A673 (cell line): ENCODE data around the gene SIAH2. TPM values are rescaled to one million over a fixed set of nuclear protein-coding genes. Genes with fewer than 3 reads are reported as not detected.

Experiments
- BruUV-seq: library from RNA; stranded (reverse); fragments of 400-500 nt; replicated peaks from 2 replicates; lab custom pipeline; 2021; lab: Mats Ljungman, UMichigan
- CTCF ChIA-PET: fragments of 300-600 bp; sonication (Branson Sonifier 250); formaldehyde crosslinking; loops from one replicate; lab custom pipeline; 2022; ENCODE audit warnings: antibody characterized with exemption; lab: Charles Lee
- POLR2A ChIA-PET: fragments of 300-600 bp; sonication (Branson Sonifier 250); formaldehyde crosslinking; loops from one replicate; lab custom pipeline; 2022; ENCODE audit warnings: antibody characterized with exemption; ENCODE audit not compliant: low non-redundant PET; lab: Charles Lee
- DNase-seq: peaks from one replicate; pipeline ENCODE4 v3.0.0-alpha.2; 2015; ENCODE audit warnings: low spot score
- H3K27ac ChIP-seq: fragments of 200-600 bp; sonication (generic); 2 replicates; pipeline ENCODE4 v1.5.1; 2016; ENCODE audit warnings: mixed run types, low read depth, mild to moderate bottlenecking, mixed read lengths, antibody characterized with exemption, low read length; ENCODE audit not compliant: poor library complexity, severe bottlenecking
- H3K27me3 ChIP-seq: fragments of 200-600 bp; sonication (generic); replicated peaks from 2 replicates; pipeline ENCODE4 v1.6.1; 2017; ENCODE audit warnings: mixed run types, low read depth, mild to moderate bottlenecking, mixed read lengths, antibody characterized with exemption, low read length; ENCODE audit not compliant: insufficient read depth, poor library complexity
- H3K36me3 ChIP-seq: fragments of 200-600 bp; sonication (generic); 2 replicates; pipeline ENCODE4 v1.6.1; 2016; ENCODE audit warnings: mixed run types, mild to moderate bottlenecking, mixed read lengths, antibody characterized with exemption, low read length; ENCODE audit not compliant: insufficient read depth, poor library complexity, severe bottlenecking
- H3K4me1 ChIP-seq: fragments of 200-600 bp; sonication (generic); 2 replicates; pipeline ENCODE4 v1.6.1; 2017; ENCODE audit warnings: mixed run types, mild to moderate bottlenecking, mixed read lengths, antibody characterized with exemption, low read length; ENCODE audit not compliant: insufficient read depth, poor library complexity, severe bottlenecking
- H3K4me3 ChIP-seq: fragments of 200-600 bp; sonication (generic); 2 replicates; pipeline ENCODE4 v1.5.1; 2016; ENCODE audit warnings: low read depth, mixed run types, mild to moderate bottlenecking, mixed read lengths, low read length; ENCODE audit not compliant: poor library complexity, severe bottlenecking
- H3K9me3 ChIP-seq: fragments of 200-600 bp; sonication (generic); 2 replicates; pipeline ENCODE4 v1.6.1; 2016; ENCODE audit warnings: mixed run types, low read depth, mild to moderate bottlenecking, mixed read lengths, antibody characterized with exemption, low read length; ENCODE audit not compliant: poor library complexity, severe bottlenecking
- CTCF ChIP-seq: fragments of 300-800, 200-600 bp; sonication (generic); conservative IDR thresholded peaks from 2 replicates; pipeline ENCODE4 v1.5.1; 2017; ENCODE audit warnings: low read depth, mild to moderate bottlenecking, antibody characterized with exemption, low read length, moderate library complexity, mixed read lengths
- EZH2 ChIP-seq: fragments of 200-600 bp; sonication (generic); IDR thresholded peaks from 2 replicates; pipeline ENCODE4 v1.6.1; 2017; ENCODE audit warnings: borderline replicate concordance, low read depth, mild to moderate bottlenecking, mixed read lengths, antibody characterized with exemption, low read length; ENCODE audit not compliant: poor library complexity, severe bottlenecking
- intact Hi-C: fragments of 100-400 bp; cut with micrococcal nuclease; formaldehyde crosslinking; loops from one replicate; pipeline ENCODE4 v1.10.0; 2022; ENCODE audit not compliant: unreplicated experiment
- total RNA-seq: library from RNA; stranded (reverse); gene quantifications from 2 replicates; pipeline ENCODE4 v1.2.3, GENCODE V29; 2021

The SIAH2 gene
- total RNA-seq, 1 experiment from 2014 or later, result 26.8 TPM

DNA sequence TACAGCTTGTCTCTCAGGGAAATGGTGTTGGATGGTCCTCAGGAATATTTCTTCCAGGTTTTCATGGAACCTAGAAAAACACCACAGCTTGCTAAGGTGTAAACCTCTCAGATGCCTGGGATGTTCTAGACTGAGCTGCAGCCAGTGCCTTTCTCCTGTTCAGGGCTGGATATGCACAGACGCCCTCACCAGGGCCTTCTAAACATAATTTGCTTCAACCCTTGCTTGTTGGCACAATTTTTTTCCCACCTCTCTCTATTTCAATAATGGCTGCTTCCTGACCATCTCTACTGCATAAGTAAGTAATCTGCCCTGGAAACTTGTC, 28.2 kb downstream of the SIAH2 start:
- DNase-seq, result no peak
- Histone ChIP-seq H3K27ac (peak overlapping the region; percentile 68), H3K4me1 (peaks cover 78% of the 10 kb centered on the region), H3K36me3 (no peaks in the 10 kb centered on the region), H3K9me3 (no peaks in the 10 kb centered on the region), H3K4me3 (no peak overlapping the region), H3K27me3 (no peaks in the 10 kb centered on the region)
- no TSS peak for BruUV-seq
- ChIA-PET POLR2A (no interaction called here), CTCF (no interaction called here)
- no peak for TF ChIP-seq EZH2
- no peak for TF ChIP-seq CTCF
- intact Hi-C loops, result no loop called here

- TF ChIP-seq CTCF (no peak), EZH2 (no peak)
- CTCF ChIA-PET, result no interaction called here
- no peak for DNase-seq
- Histone ChIP-seq H3K9me3 (no peaks in the 10 kb centered on the region), H3K27me3 (no peaks in the 10 kb centered on the region), H3K4me3 (peak overlapping the region; percentile 3), H3K4me1 (peaks cover 74% of the 10 kb centered on the region), H3K27ac (peak overlapping the region; percentile 68), H3K36me3 (no peaks in the 10 kb centered on the region)
- no TSS peak for BruUV-seq
- POLR2A ChIA-PET, result no interaction called here
- intact Hi-C loops, result no loop called here
These were observed 28.8 kb downstream of the SIAH2 start for GRCh38 chr3:150733936-150734794.

DNA sequence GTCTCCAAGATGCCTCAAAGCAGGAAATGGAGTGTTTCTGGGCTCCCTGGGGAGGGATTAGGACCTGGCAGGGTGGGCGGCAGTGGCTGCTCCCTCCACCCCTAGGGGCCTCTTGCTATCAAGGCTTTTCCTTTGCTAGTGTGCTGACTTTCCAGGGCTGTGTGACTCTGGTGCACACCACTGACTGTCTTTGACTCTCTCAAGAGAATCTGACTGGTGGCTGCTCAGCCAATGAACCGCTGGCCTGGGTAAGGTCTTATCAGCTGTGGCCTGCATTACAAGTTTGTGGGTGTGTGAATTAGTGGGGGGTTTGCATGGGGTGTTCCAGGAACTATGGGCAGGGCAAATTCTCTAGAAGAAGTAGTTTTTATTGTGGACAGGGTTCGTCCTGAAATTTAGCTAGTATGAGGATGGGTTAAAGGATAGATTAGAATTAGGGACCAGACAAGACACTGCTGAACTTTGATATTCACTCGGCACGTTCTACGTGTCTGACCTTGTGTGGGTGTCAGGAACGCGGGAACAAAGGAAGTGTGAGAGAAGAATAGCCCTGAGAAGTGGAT, 29.5 kb downstream of the SIAH2 start:
- peak overlapping the region; percentile 3 for H3K4me3 ChIP-seq
- H3K4me1 ChIP-seq, result peaks cover 72% of the 10 kb centered on the region
- intact Hi-C loops, result no loop called here
- H3K27me3 ChIP-seq, result no peaks in the 10 kb centered on the region
- ChIA-PET CTCF (no interaction called here), POLR2A (no interaction called here)
- no peak for TF ChIP-seq EZH2
- 0 out of 2 replicates have a peak, but pooled peaks have one; percentile 31 for TF ChIP-seq CTCF
- H3K9me3 ChIP-seq, result no peaks in the 10 kb centered on the region
- peak overlapping the region; percentile 68 for H3K27ac ChIP-seq
- DNase-seq, result peak; percentile 98
- no TSS peak for BruUV-seq
- H3K36me3 ChIP-seq, result no peaks in the 10 kb centered on the region
